Measurements from ENCODE around the gene ZNF296. TPM values are rescaled to one million over a fixed set of nuclear protein-coding genes. Genes with fewer than 3 reads are reported as not detected.
A peak's percentile ranks its signal among the peaks of the same experiment; 100 is the strongest.
"Not testable (repeated sequence)": the region's sequence is repeated elsewhere in the genome, so short reads cannot be mapped to it uniquely, and the experiment has no call there.

ZNF296 gene
- 0.68 TPM for polyA plus RNA-seq (2012; ENCODE audit: missing spikeins)

- peak; percentile 60; the same call in 1 of the 2 replicates for TF ChIP-seq POLR2AphosphoS5 (IDR thresholded peaks at IDR 0.05; ENCODE audit: low read depth, low read length)
- TF ChIP-seq POLR2A (IDR thresholded peaks at IDR 0.05; ENCODE audit: low read depth, low read length), result peak; percentile 82
- TF ChIP-seq TAF1 (IDR thresholded peaks at IDR 0.05; ENCODE audit: borderline replicate concordance, low read depth, low read length), result peak; percentile 54; the same call in 1 of the 2 replicates
- peak; percentile 86 for DNase-seq (ENCODE audit: insufficient read length)
- peak; percentile 95 for FAIRE-seq
These were observed at the start of gene ZNF296 for GRCh38 chr19:45076029-45076850. Gene ZNF296 (minus strand): TSS chr19:45076478. CDS start chr19:45076373, 105 bp downstream.

- no peak for DNase-seq (ENCODE audit: insufficient read length)
- no peak for FAIRE-seq
- TF ChIP-seq TAF1 (IDR thresholded peaks at IDR 0.05; ENCODE audit: borderline replicate concordance, low read depth, low read length) (no peak), POLR2AphosphoS5 (IDR thresholded peaks at IDR 0.05; ENCODE audit: low read depth, low read length) (no peak), POLR2A (IDR thresholded peaks at IDR 0.05; ENCODE audit: low read depth, low read length) (no peak)
These were observed 49.1 kb upstream of the ZNF296 start for GRCh38 chr19:45125360-45125759.

- DNase-seq (ENCODE audit: insufficient read length), result no peak
- TF ChIP-seq POLR2A (IDR thresholded peaks at IDR 0.05; ENCODE audit: low read depth, low read length), result no peak
- no peak for TF ChIP-seq TAF1 (IDR thresholded peaks at IDR 0.05; ENCODE audit: borderline replicate concordance, low read depth, low read length)
- TF ChIP-seq POLR2AphosphoS5 (IDR thresholded peaks at IDR 0.05; ENCODE audit: low read depth, low read length), result no peak
- no peak for FAIRE-seq
These were observed 47.7 kb upstream of the ZNF296 start for GRCh38 chr19:45124021-45124420.

GRCh38 chr19:45123440-45123850 is 47.2 kb upstream of the ZNF296 start:
- FAIRE-seq (no peak), DNase-seq (ENCODE audit: insufficient read length) (no peak)
- TF ChIP-seq TAF1 (IDR thresholded peaks at IDR 0.05; ENCODE audit: borderline replicate concordance, low read depth, low read length) (no peak), POLR2AphosphoS5 (IDR thresholded peaks at IDR 0.05; ENCODE audit: low read depth, low read length) (no peak), POLR2A (IDR thresholded peaks at IDR 0.05; ENCODE audit: low read depth, low read length) (no peak)

GRCh38 chr19:45122832-45123231 is 46.6 kb upstream of the ZNF296 start:
- DNase-seq (ENCODE audit: insufficient read length) (no peak), FAIRE-seq (no peak)
- TF ChIP-seq POLR2AphosphoS5 (IDR thresholded peaks at IDR 0.05; ENCODE audit: low read depth, low read length) (no peak), TAF1 (IDR thresholded peaks at IDR 0.05; ENCODE audit: borderline replicate concordance, low read depth, low read length) (no peak), POLR2A (IDR thresholded peaks at IDR 0.05; ENCODE audit: low read depth, low read length) (no peak)

- FAIRE-seq, result no peak
These were observed 45.6 kb upstream of the ZNF296 start for GRCh38 chr19:45121827-45122345.

GRCh38 chr19:45119582-45119981 is 43.3 kb upstream of the ZNF296 start:
- FAIRE-seq (no peak), DNase-seq (ENCODE audit: insufficient read length) (no peak)
- no peak for TF ChIP-seq POLR2A (IDR thresholded peaks at IDR 0.05; ENCODE audit: low read depth, low read length)
- no peak for TF ChIP-seq POLR2AphosphoS5 (IDR thresholded peaks at IDR 0.05; ENCODE audit: low read depth, low read length)
- no peak for TF ChIP-seq TAF1 (IDR thresholded peaks at IDR 0.05; ENCODE audit: borderline replicate concordance, low read depth, low read length)

More at GRCh38 chr19:45121827-45122345, 45.6 kb upstream of the ZNF296 start:
- TF ChIP-seq POLR2A (IDR thresholded peaks at IDR 0.05; ENCODE audit: low read depth, low read length) (no peak), TAF1 (IDR thresholded peaks at IDR 0.05; ENCODE audit: borderline replicate concordance, low read depth, low read length) (no peak), POLR2AphosphoS5 (IDR thresholded peaks at IDR 0.05; ENCODE audit: low read depth, low read length) (no peak)
- no peak for DNase-seq (ENCODE audit: insufficient read length)

- peak; percentile 84 for FAIRE-seq
These were observed 42.5 kb upstream of the ZNF296 start for GRCh38 chr19:45118591-45119355.

GRCh38 chr19:45118106-45118505 is 41.8 kb upstream of the ZNF296 start:
- FAIRE-seq (peak; percentile 44), DNase-seq (ENCODE audit: insufficient read length) (no peak)
- TF ChIP-seq POLR2A (IDR thresholded peaks at IDR 0.05; ENCODE audit: low read depth, low read length), result no peak
- TF ChIP-seq POLR2AphosphoS5 (IDR thresholded peaks at IDR 0.05; ENCODE audit: low read depth, low read length), result no peak
- TF ChIP-seq TAF1 (IDR thresholded peaks at IDR 0.05; ENCODE audit: borderline replicate concordance, low read depth, low read length), result no peak

More at GRCh38 chr19:45118591-45119355, 42.5 kb upstream of the ZNF296 start:
- not testable (repeated sequence) for DNase-seq (ENCODE audit: insufficient read length)

- FAIRE-seq (peak; percentile 24), DNase-seq (ENCODE audit: insufficient read length) (no peak)
- TF ChIP-seq POLR2AphosphoS5 (IDR thresholded peaks at IDR 0.05; ENCODE audit: low read depth, low read length) (no peak), POLR2A (IDR thresholded peaks at IDR 0.05; ENCODE audit: low read depth, low read length) (no peak)
These were observed 41.4 kb upstream of the ZNF296 start for GRCh38 chr19:45117671-45118070.

GRCh38 chr19:45117167-45117594 is 40.9 kb upstream of the ZNF296 start:
- FAIRE-seq (peak; percentile 80), DNase-seq (ENCODE audit: insufficient read length) (peak; percentile 75)
- no peak for TF ChIP-seq POLR2A (IDR thresholded peaks at IDR 0.05; ENCODE audit: low read depth, low read length)
- TF ChIP-seq POLR2AphosphoS5 (IDR thresholded peaks at IDR 0.05; ENCODE audit: low read depth, low read length), result no peak

Data from GM12892 (cell line).